Esophagus mucosa (tissue), 1 donor: ENCODE measurements around the gene MTARC1. TPM values are rescaled to one million over a fixed set of nuclear protein-coding genes. Genes with fewer than 3 reads are reported as not detected.

Experiments used
- ATAC-seq: fragments of 200-7000 bp; cut with Tn5 transposase; one replicate; pipeline ENCODE4 v1.9.1; 2020
- total RNA-seq: library from RNA; stranded (reverse); gene quantifications from one replicate; pipeline ENCODE4 v1.2.4, GENCODE V29; 2023
- donor health status: DM: yes; HTN: yes; CAD: no.

The MTARC1 gene
- total RNA-seq: 6.1 TPM

DNA sequence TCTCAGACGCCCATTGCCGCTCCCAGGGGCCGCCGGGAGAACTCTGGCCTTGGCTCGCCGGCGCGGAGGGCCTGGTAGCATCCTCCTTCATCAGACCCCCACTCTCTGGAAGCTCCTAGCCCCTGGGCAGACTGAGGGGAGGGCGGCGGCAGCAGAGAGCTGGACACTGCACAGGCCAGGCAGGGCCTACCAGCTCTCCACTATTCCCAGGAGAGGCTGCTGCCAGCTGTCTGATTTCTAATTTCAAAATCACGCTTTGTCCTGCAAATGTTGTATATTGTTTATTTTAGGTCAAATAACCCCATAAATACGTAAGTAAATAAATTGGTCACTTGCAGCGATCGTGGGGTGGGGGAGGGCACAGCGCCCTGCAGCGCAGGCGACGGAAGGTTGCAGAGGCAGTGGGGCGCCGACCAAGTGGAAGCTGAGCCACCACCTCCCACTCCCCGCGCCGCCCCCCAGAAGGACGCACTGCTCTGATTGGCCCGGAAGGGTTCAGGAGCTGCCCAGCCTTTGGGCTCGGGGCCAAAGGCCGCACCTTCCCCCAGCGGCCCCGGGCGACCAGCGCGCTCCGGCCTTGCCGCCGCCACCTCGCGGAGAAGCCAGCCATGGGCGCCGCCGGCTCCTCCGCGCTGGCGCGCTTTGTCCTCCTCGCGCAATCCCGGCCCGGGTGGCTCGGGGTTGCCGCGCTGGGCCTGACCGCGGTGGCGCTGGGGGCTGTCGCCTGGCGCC lies at the start of gene MTARC1:
TSS of gene MTARC1 (plus strand) at position 577 of the 732 bp plus-strand sequence. CDS start at position 609, 32 bp downstream.
- ATAC-seq: peak; percentile 85

DNA sequence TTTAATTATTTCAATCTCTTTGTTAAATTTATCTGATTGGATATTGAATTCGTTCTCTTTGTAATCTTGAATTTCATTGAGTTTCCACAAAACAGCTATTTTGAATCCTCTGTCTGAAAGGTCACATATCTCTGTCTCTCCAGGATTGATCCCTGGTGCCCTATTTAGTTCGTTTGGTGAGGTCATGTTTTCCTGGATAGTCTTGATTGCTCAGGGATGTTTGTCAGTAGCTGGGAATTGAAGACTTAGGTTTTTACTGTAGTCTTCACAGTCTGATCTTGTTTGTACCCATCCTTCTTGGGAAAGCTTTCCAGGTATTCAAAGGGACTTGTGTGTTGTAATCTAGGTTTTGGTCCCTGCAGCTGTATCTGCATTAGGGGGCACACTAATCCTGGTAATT lies 45.4 kb upstream of the MTARC1 start:
- ATAC-seq: no peak

GRCh38 chr1:220741825-220742224 lies 44.9 kb upstream of the MTARC1 start:
- no peak for ATAC-seq

DNA sequence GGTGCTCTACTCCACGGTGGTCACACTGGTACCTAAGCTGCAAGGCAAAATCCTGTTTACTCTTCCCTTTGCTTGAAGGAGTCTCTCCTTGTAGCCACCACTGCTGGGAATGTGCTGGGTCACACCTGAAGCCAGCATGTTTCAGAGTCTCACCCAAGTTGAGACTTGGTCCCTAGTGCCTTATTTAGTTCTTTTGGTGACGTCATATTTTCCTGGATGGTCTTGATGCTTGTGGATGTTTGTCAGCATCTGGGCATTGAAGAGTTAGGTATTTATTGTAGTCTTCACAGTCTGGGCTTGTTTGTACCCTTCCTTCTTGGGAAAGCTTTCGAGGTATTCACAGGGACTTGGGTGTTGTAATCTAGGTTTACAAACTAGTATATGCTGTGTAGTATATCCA lies 44.2 kb upstream of the MTARC1 start:
- no peak for ATAC-seq

DNA sequence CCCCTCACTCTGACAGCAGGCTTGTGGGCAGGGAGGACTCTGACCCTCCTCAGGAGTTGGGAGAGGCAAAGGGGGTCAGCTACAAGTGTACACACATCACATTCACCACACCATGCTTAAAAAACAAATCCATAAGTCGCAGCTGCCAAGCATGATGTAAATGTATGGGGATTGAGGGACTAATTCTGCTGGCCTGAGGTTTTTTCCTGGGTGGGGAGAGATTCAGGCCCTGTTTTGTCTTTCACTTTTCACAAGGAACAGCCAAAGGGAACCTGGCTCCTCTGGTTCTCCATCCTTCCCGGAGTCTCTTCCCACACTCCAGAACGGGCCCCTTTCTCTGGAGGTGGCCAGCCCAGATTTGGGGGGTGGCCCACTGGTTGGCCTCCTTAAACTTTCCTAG lies 39.9 kb upstream of the MTARC1 start:
- ATAC-seq: no peak

DNA sequence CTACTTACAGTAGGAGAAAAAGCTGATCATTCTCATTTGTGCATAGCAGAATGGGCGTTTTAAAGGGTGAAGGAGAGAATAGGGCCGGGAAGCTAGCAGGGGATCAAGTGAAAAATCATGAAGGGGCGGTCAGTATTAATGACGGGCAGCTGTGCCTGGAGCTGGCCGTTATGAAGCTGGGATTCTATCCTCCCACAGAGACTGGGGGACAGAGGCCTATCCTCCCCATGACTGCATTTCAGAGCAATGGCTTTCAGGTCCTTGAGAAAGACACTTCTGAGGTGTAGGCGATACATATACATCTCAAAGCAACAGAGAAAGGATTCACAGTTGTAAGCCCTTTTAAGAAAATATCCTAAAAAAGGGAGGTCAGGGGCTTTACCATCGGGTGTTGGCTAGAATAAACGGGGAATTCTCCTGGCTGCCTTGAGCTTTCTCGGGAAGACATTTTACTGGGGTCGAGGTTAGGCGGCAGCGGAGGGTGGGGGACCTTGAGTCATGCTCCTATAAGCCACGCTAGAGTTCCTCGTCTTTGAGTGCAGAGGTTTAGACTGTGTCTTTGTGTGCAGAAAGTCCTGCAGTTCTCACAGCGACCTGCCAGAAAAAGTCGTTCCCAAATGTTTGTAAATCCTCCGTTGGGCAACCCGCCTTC lies 39.1 kb upstream of the MTARC1 start:
- no peak for ATAC-seq

DNA sequence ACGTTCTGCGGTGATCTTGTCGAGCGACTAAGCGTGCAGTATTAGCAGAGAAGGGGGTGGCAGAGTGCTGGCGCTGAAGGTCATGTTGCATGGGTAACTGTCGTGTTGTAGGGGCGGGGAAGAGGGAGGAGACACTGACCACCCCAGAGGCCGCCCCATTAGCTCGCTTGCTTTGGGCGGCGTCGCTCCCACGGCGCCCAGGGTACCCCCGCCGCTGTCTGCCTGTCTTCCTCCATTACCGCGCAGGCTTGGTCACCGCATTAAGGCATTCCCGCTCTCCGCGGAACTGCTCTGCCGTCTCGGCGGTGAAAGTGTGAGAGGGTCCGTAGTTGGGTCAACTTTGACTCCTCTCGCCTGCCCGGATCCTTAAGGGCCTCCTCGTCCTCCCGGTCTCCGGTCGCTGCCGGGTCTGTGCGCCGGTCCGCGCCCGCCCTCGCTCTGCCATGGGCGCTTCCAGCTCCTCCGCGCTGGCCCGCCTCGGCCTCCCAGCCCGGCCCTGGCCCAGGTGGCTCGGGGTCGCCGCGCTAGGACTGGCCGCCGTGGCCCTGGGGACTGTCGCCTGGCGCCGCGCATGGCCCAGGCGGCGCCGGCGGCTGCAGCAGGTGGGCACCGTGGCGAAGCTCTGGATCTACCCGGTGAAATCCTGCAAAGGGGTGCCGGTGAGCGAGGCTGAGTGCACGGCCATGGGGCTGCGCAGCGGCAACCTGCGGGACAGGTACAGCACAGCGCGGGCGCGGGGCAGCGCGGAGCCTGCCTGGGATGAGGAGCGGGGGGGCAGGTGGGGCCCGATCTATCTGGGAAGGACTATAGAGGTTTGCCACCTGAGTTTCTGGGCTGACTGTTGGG lies 38.4 kb upstream of the MTARC1 start, which contains the start of gene MTARC2:
TSS of gene MTARC2 (plus strand) at position 234 of the 846 bp plus-strand sequence. CDS start at position 444, 210 bp downstream.
- peak; percentile 77 for ATAC-seq

DNA sequence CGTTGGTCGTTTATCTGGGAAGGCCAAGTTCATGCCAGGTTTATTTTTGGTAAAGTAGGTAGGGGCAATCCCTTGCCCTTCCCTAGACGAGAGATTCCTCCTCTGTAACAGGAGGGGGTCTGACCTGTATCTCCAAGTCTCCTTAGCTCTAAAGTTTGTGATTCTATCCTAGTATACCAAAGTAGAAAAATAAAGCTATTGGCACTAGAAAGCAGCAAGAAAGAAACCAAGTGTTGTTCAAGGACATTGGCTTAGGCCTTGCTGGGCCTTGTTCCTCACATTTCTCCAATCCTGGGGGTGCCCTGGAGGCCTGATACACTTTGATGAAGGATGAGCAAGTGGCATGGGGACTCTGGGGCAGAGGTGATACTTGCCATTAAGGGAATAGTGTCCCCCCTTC lies 37.8 kb upstream of the MTARC1 start:
- ATAC-seq: no peak

DNA sequence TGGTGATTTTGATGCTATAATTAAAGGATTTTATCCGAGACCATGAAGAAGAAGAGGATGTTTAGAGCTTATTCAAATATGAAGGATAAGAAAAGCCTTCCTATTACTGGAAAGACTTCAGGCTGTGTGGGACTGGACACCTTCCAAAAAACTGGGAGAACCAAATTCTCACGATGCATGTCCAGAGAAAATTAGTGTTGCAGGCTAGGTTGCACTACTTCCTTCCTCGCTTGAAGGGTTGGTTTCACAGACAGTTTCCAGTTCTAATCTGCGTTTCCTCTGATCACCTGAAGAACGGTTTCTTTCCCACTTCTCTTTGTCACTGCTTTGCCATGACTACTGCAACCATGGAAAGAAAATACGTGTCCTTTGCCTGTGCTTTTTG lies 36.6 kb upstream of the MTARC1 start:
- no peak for ATAC-seq

- ATAC-seq: no peak
Observed at GRCh38 chr1:220751111-220751510, 35.6 kb upstream of the MTARC1 start.

- ATAC-seq: no peak
Observed at GRCh38 chr1:220754212-220754917, 32.3 kb upstream of the MTARC1 start.

GRCh38 chr1:220754918-220755295 lies 31.8 kb upstream of the MTARC1 start:
- no peak for ATAC-seq

GRCh38 chr1:220755309-220755708 lies 31.4 kb upstream of the MTARC1 start:
- ATAC-seq: no peak

DNA sequence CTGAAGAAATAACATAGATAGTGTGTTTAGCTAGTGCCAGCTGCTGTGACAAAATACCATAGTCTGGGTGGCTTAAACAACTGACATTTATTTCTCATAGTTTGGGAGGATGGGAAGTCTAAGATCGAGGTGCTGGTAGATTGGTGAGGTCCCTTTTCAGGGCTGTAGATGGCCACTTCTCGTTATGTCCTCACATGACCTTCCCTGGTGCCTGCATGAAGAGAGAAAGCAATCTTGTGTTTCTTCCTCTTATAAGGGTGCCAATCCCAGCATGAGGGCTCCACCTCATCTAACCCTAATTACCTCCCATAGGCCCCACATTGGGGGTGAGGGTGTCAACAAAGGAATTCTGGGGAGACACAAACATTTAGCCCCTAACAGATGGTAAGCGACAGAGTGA lies 29.3 kb upstream of the MTARC1 start:
- no peak for ATAC-seq

- no peak for ATAC-seq
Observed at GRCh38 chr1:220759147-220759546, 27.6 kb upstream of the MTARC1 start.

DNA sequence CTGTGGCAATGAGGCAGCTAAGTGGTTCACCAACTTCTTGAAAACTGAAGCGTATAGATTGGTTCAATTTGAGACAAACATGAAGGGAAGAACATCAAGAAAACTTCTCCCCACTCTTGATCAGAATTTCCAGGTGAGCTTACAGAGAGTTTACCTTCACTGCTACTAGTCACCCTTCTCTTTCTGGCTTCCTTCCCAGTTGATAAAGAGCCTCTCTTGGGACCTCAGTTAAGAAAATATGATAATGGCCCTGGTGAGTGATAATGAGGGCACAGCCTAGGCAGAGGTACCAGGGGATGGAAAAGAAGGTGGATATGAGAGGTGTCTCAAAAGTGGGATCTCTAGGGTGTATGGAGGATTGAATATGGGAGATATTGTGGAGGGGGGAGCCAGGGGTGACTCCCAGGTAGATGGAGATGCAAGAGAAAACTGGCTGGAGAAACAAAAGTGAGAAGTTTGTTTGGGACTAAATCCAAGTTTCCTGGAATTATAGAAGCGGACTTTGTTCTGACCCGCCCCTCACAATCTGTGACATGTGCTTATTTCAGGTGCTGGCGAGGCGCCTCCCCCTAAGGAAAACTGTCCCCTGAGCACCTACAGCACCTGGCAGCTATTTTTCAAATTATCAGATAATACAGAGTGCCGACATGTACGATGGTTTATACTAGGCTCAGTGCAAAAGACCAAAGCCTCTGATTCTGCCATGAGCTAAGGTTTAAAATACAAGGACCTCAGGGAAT lies 24.9 kb upstream of the MTARC1 start:
- ATAC-seq: no peak

- no peak for ATAC-seq
Observed at GRCh38 chr1:220764757-220765156, 22.0 kb upstream of the MTARC1 start.

- no peak for ATAC-seq
Observed at GRCh38 chr1:220767312-220768125, 19.2 kb upstream of the MTARC1 start.

- no peak for ATAC-seq
Observed at GRCh38 chr1:220768126-220768601, 18.5 kb upstream of the MTARC1 start.

- ATAC-seq: no peak
Observed at GRCh38 chr1:220769205-220769604, 17.5 kb upstream of the MTARC1 start.
